Measurements from ENCODE around the gene AGO4. TPM values are rescaled to one million over a fixed set of nuclear protein-coding genes. Genes with fewer than 3 reads are reported as not detected.
"Not testable (repeated sequence)": the region's sequence is repeated elsewhere in the genome, so short reads cannot be mapped to it uniquely, and the experiment has no call there.

Gene AGO4
- total RNA-seq, 1 donor from 2014 or later: 19.8 TPM

- no peak for DNase-seq
Observed at GRCh38 chr1:35863881-35864625, 56.2 kb downstream of the AGO4 start.

- no peak for DNase-seq
Observed at GRCh38 chr1:35864813-35865212, 57.0 kb downstream of the AGO4 start.

- no peak for DNase-seq
Observed at GRCh38 chr1:35866991-35867390, 59.2 kb downstream of the AGO4 start.

- not testable (repeated sequence) for DNase-seq
Observed at GRCh38 chr1:35869245-35869950, 61.6 kb downstream of the AGO4 start.

GRCh38 chr1:35870651-35871309 lies 63.0 kb downstream of the AGO4 start:
- no peak for DNase-seq

- DNase-seq: no peak
Observed at GRCh38 chr1:35873243-35873750, 65.5 kb downstream of the AGO4 start.

- DNase-seq: not testable (repeated sequence)
Observed at GRCh38 chr1:35874115-35874514, 66.3 kb downstream of the AGO4 start.

GRCh38 chr1:35876988-35877387 lies 69.2 kb downstream of the AGO4 start:
- peak; percentile 32 for DNase-seq

- DNase-seq: no peak
Observed at GRCh38 chr1:35881850-35882273, 74.0 kb downstream of the AGO4 start.

- DNase-seq: no peak
Observed at GRCh38 chr1:35882586-35882944, 74.7 kb downstream of the AGO4 start.

- DNase-seq: peak; percentile 97
Observed at GRCh38 chr1:35882945-35883634, 75.3 kb downstream of the AGO4 start, which contains the start of gene AGO1. TSS of gene AGO1 (plus strand) at chr1:35883209. CDS start at chr1:35883422, 213 bp downstream.

- DNase-seq: peak; percentile 65
Observed at GRCh38 chr1:35883635-35884101, 75.9 kb downstream of the AGO4 start.

GRCh38 chr1:35884934-35885333 lies 77.1 kb downstream of the AGO4 start:
- DNase-seq: no peak

- peak; percentile 19 for DNase-seq
Observed at GRCh38 chr1:35885961-35886558, 78.2 kb downstream of the AGO4 start.

- DNase-seq: no peak
Observed at GRCh38 chr1:35886577-35887431, 79.0 kb downstream of the AGO4 start.

- no peak for DNase-seq
Observed at GRCh38 chr1:35887508-35887907, 79.7 kb downstream of the AGO4 start.

- no peak for DNase-seq
Observed at GRCh38 chr1:35888255-35888654, 80.4 kb downstream of the AGO4 start.

GRCh38 chr1:35888981-35889380 lies 81.2 kb downstream of the AGO4 start:
- DNase-seq: not testable (repeated sequence)

- no peak for DNase-seq
Observed at GRCh38 chr1:35893051-35893879, 85.4 kb downstream of the AGO4 start.

GRCh38 chr1:35894183-35894582 lies 86.4 kb downstream of the AGO4 start:
- no peak for DNase-seq

Measured in tongue (tissue), 2 donors.